Lower leg skin (tissue), 4 donors: ENCODE measurements around the gene FXYD5. TPM values are rescaled to one million over a fixed set of nuclear protein-coding genes. Genes with fewer than 3 reads are reported as not detected.
"Not testable (repeated sequence)": the region's sequence is repeated elsewhere in the genome, so short reads cannot be mapped to it uniquely, and the experiment has no call there.

Experiments used
- DNase-seq, 2 donors: peaks; one replicate each; pipeline ENCODE4 v3.0.0-alpha.2; 2019; ENCODE audit warnings: low spot score in 2 of 2
- H3K4me3 ChIP-seq: fragments of 200-600 bp; sonication (generic); 2 replicates; pipeline ENCODE4 v1.5.1; 2017; ENCODE audit warnings: mild to moderate bottlenecking, low read depth; ENCODE audit not compliant: poor library complexity, severe bottlenecking
- POLR2A ChIP-seq, 2 donors: fragments of 450-650 bp; IDR thresholded peaks; one replicate each; pipeline ENCODE4 v1.6.1; 2016 to 2017; ENCODE audit warnings: antibody characterized with exemption in 2 of 2, mild to moderate bottlenecking in 1 of 2, moderate library complexity in 1 of 2
- WGBS, 2 donors: methylation state at CpG; one replicate each; pipeline ENCODE4 v1.1.5; 2018; 5-methylcytosine and 5-hydroxymethylcytosine counted together
- intact Hi-C: fragments of 100-400 bp; cut with DNase I; formaldehyde crosslinking; loops from one replicate; pipeline ENCODE4 v1.15.0; 2023; ENCODE audit warnings: low total_unique reads
- total RNA-seq, 4 donors: library from RNA; depleted of rRNA; stranded (reverse); fragments of >200 nt; gene quantifications; one replicate each; pipeline ENCODE4 v1.1.0, GENCODE V29; 2016
- TF ChIP-seq, protein P1 (sequence below), 3 donors: fragments of 450-650 bp; IDR thresholded peaks; one replicate each; pipeline ENCODE4 v1.5.1; 2016; ENCODE audit warnings: antibody characterized with exemption in 3 of 3, mild to moderate bottlenecking in 3 of 3, moderate library complexity in 2 of 3

Gene FXYD5
- total RNA-seq, 4 donors from 2014 or later = 41.4 to 59.8 (median 57.7) TPM

DNA sequence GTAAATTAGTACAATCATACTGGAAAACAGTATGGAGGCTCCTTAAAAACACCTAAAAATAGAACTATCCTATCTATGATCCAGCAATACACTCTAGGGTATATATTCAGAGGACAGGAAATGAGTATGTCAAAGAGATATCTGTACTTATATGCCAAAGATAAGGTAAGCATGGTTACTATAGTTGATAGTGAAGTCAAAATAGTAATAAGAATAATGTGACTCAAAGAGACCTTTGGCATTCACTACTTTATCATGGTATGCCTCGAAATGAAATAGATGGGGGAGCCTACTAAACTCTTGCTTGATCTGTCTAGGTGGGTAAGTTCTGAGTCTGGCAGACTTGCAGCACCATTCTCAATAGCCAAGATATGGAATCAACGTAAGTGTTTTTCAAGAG, 30.3 kb downstream of the FXYD5 start:
- intact Hi-C loops = no loop called here
- WGBS, 2 donors = 75 to 83% methylated on average over 2 of the region's 2 CpGs
- no peak for TF ChIP-seq POLR2A (IDR thresholded peaks at IDR 0.05)
- TF ChIP-seq, protein P1, sequence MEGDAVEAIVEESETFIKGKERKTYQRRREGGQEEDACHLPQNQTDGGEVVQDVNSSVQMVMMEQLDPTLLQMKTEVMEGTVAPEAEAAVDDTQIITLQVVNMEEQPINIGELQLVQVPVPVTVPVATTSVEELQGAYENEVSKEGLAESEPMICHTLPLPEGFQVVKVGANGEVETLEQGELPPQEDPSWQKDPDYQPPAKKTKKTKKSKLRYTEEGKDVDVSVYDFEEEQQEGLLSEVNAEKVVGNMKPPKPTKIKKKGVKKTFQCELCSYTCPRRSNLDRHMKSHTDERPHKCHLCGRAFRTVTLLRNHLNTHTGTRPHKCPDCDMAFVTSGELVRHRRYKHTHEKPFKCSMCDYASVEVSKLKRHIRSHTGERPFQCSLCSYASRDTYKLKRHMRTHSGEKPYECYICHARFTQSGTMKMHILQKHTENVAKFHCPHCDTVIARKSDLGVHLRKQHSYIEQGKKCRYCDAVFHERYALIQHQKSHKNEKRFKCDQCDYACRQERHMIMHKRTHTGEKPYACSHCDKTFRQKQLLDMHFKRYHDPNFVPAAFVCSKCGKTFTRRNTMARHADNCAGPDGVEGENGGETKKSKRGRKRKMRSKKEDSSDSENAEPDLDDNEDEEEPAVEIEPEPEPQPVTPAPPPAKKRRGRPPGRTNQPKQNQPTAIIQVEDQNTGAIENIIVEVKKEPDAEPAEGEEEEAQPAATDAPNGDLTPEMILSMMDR (IDR thresholded peaks at IDR 0.05) = no peak
- H3K4me3 ChIP-seq = no peak overlapping the region
- DNase-seq = no peak

DNA sequence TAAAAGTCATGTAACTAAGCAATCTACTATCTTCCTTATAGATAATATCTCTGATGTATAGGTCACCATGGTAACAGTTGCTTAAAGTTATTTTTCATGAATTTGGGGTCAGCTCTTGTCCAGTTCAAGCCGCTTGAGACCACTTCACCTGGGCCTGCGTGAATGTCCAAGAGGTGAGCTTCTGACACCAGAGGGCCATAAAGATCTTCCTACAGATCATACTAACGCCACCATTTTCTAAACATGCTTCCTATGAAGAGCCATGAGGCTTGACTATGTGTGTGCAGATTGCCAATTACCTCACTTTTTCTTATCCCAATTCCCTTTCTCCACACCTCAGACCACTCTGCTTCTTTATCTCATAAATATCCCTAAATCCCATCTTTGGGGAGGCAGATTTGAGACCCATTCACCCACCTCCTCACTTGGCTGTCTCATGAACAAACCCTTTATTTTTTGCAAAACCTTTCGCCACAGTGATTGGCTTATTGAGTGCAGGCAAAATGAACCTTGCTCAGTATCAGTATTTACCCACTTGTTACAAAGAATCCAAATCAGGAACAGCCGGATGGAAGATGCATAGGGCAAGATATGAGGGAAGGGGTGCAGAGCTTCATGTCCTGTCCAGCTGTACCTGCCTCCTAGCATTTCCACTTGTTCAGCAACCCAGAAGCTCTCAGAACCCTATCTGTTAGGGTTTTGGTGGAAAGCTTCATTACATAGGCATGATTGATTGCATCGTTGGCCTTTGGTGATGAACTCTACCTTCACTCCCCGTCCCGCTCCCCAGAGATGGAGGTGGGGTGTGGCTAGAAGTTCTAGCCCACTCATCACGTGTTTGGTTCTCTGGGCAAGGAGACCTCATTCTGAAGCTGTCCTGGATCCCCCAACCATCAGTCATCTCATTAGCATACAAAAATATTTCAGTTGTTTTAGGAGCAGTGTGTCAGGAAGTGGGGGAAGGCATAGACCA, 39.8 kb downstream of the FXYD5 start:
- no peak overlapping the region for H3K4me3 ChIP-seq
- 75 to 77% methylated on average over 9 of the region's 9 CpGs for WGBS, 2 donors
- no peak for TF ChIP-seq POLR2A (IDR thresholded peaks at IDR 0.05)
- TF ChIP-seq, protein P1 (IDR thresholded peaks at IDR 0.05) = no peak
- no peak for DNase-seq
- intact Hi-C loops = no loop called here

DNA sequence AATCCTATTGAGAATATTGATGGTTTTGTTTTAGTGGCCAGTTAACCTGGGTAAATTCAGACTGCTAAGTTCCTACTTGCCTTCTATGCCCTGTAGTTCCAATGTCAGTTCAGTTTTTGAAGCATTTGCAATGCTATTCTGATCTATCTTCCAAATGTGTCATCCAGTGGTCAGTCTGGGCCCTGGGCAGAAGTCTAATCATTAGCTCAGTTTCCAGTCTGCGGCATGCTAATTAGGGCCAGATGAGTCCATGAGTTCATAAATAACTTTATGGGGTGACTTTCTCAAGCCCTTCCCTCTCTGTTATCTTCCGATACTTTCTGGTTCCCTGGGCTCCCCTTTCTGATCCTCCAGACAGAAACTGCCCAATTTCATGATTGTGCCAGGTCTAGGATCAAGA, 41.3 kb downstream of the FXYD5 start:
- no peak for TF ChIP-seq POLR2A (IDR thresholded peaks at IDR 0.05)
- TF ChIP-seq, protein P1 (IDR thresholded peaks at IDR 0.05) = no peak
- intact Hi-C loops = no loop called here
- 39 to 54% methylated on average over 2 of the region's 2 CpGs for WGBS, 2 donors
- no peak for DNase-seq
- no peak overlapping the region for H3K4me3 ChIP-seq

DNA sequence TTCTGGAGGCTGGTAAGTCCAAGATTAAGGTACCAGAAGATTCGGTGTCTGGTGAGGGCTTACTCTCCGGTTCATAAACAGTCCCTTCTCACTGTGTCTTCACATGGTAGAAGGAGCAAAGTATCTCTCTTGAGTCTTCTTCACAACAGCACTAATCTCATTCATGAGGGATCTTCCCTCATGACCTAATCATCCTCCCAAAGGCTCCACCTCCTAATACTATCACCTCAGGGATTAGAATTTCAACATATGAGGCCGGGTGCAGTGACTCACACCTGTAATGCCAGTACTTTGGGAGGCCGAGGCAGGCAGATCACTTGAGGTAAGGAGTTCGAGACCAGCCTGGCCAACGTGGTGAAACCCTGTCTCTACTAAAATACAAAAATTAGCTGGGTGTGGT, 42.3 kb downstream of the FXYD5 start:
- WGBS, 2 donors = 74 to 77% methylated on average over 6 of the region's 6 CpGs
- intact Hi-C loops, DNase-seq, H3K4me3 ChIP-seq: not testable (repeated sequence)

DNA sequence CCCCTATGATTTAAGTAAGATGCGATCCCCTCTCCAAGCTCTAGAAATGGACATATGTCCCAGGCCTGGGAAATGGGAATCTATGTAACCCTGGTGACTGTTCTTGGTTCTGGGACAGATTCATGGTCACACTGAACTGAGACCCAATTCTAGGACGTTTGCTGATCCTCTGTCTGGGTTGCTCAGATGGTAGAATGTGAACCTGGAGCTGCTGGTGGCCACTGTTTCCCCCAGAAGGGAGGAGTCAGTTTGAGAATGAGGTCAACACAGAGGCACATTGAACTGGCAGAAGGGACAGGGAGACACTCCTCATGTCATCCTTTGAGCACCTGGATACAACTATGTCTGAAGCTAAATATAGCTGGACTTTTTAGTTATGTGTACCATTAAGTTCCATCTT, 44.9 kb downstream of the FXYD5 start:
- intact Hi-C loops = no loop called here
- TF ChIP-seq, protein P1 (IDR thresholded peaks at IDR 0.05) = no peak
- no peak for TF ChIP-seq POLR2A (IDR thresholded peaks at IDR 0.05)
- no peak for DNase-seq
- H3K4me3 ChIP-seq = no peak overlapping the region
- 60 to 80% methylated on average over 2 of the region's 2 CpGs for WGBS, 2 donors

DNA sequence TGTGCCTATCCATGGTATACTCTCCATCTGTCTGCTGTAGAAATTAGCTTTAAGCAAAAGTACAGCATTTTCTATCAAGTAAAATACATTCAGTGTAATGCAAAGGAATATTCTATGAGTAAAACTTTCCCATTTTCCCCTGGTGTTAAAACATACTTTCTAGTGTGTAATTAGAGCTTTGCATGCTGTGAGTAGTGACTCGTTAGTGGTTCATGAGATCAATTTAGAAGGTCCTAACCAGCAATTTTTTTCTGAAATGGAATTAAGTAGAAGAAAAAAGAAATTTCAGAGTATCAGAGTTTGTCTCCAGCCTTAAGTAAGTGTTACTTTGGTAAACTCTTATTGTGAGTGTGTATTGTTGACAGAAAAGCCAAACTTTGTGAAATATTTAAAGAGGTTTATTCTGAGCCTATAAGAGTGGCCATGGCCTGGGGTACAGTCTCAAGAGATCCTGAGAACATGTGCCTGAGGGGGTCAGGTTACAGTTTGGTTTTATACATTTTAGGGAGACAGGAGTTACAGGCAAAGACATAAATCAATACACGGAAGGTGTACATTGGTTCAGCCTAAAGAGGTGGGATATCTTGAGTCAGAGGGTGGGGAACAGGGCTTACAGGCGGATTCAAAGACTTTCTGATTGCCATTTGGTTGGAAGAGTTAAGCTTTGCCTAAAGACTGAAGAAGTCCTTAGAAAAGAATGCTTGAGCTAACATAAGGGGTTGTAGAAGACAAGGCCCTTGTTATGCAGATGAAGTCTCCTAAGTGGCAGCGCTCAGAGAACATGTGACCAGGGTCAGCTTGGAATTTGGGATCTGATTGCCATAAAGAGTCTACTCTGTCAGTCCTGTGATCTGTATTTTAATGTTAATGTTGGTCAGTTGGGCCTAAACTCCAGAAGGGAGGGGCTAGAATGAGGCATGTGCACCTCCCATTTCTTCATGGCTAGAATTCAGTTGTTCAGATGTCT, 48.5 kb downstream of the FXYD5 start:
- no peak for DNase-seq
- intact Hi-C loops = no loop called here
- WGBS, 2 donors = 87 to 89% methylated on average over 4 of the region's 4 CpGs
- H3K4me3 ChIP-seq = no peak overlapping the region
- TF ChIP-seq, protein P1 (IDR thresholded peaks at IDR 0.05) = no peak
- no peak for TF ChIP-seq POLR2A (IDR thresholded peaks at IDR 0.05)
